ENCODE data around the gene P3R3URF. TPM values are rescaled to one million over a fixed set of nuclear protein-coding genes. Genes with fewer than 3 reads are reported as not detected.

P3R3URF gene
- total and polyA plus RNA-seq, 10 donors = not detected

GRCh38 chr1:46192171-46192570 is 15.9 kb upstream of the P3R3URF start:
- Histone ChIP-seq H3K36me3 (peaks cover 0 to 97% (median 43%) of the 10 kb centered on the region in 6 donors), H3K9me3 (no peaks in the 10 kb centered on the region), H3K27ac (no peak overlapping the region), H3K4me3 (no peak overlapping the region), H3K27me3 (replicated peaks in 1 of 7) (no peaks in the 10 kb centered on the region), H3K4me1 (peaks cover under 1 to 44% (median 12%) of the 10 kb centered on the region in 6 donors)
- intact Hi-C loops (cut with DNase I; ENCODE audit: low total_unique reads) = no loop called here
- WGBS, 5 donors = 93 to 97% (median 94%) methylated on average over 9 to 10 of the region's 10 CpGs
- TF ChIP-seq CTCF (IDR thresholded peaks at IDR 0.05 in 8 of 11, conservative IDR thresholded peaks at IDR 0.05 in 3 of 11) (no peak), POLR2A (IDR thresholded peaks at IDR 0.05) (no peak)
- DNase-seq = no peak

- Histone ChIP-seq H3K9me3 (no peaks in the 10 kb centered on the region), H3K27ac (no peak overlapping the region), H3K27me3 (replicated peaks in 1 of 7) (no peaks in the 10 kb centered on the region), H3K4me3 (no peak overlapping the region), H3K36me3 (peaks cover 0 to 93% (median 42%) of the 10 kb centered on the region in 6 donors), H3K4me1 (peaks cover 0 to 34% (median 4%) of the 10 kb centered on the region in 6 donors)
- no peak for DNase-seq
- no peak for TF ChIP-seq POLR2A (IDR thresholded peaks at IDR 0.05)
- no peak for TF ChIP-seq POLR2AphosphoS5 (IDR thresholded peaks at IDR 0.05)
- TF ChIP-seq CTCF (IDR thresholded peaks at IDR 0.05 in 8 of 11, conservative IDR thresholded peaks at IDR 0.05 in 3 of 11) = no peak
- 92 to 97% (median 95%) methylated on average over 9 of the region's 9 CpGs for WGBS, 5 donors
- intact Hi-C loops (cut with DNase I; ENCODE audit: low total_unique reads) = no loop called here
Measured at GRCh38 chr1:46191033-46191701, 14.9 kb upstream of the P3R3URF start.

GRCh38 chr1:46190539-46190938 is 14.3 kb upstream of the P3R3URF start:
- Histone ChIP-seq H3K27me3 (replicated peaks in 1 of 7) (no peaks in the 10 kb centered on the region), H3K27ac (no peak overlapping the region), H3K36me3 (peaks cover 0 to 88% (median 39%) of the 10 kb centered on the region in 6 donors), H3K4me3 (no peak overlapping the region), H3K9me3 (no peaks in the 10 kb centered on the region), H3K4me1 (peaks cover 0 to 27% (median 2%) of the 10 kb centered on the region in 6 donors)
- intact Hi-C loops (cut with DNase I; ENCODE audit: low total_unique reads) = no loop called here
- no peak for DNase-seq
- TF ChIP-seq CTCF (IDR thresholded peaks at IDR 0.05 in 8 of 11, conservative IDR thresholded peaks at IDR 0.05 in 3 of 11) = no peak
- no peak for TF ChIP-seq POLR2AphosphoS5 (IDR thresholded peaks at IDR 0.05)
- no peak for TF ChIP-seq POLR2A (IDR thresholded peaks at IDR 0.05)
- 86 to 100% (median 94%) methylated on average over 3 of the region's 3 CpGs for WGBS, 5 donors

- WGBS, 5 donors = 64 to 81% (median 77%) methylated on average over 6 of the region's 6 CpGs
- Histone ChIP-seq H3K9me3 (no peaks in the 10 kb centered on the region), H3K4me1 (peaks cover 0 to 34% (median 11%) of the 10 kb centered on the region in 6 donors), H3K27me3 (replicated peaks in 1 of 7) (no peaks in the 10 kb centered on the region), H3K27ac (peak overlapping the region in 7 of 8 donors; percentile 22 to 77 (median 67)), H3K36me3 (peaks cover 0 to 67% (median 28%) of the 10 kb centered on the region in 6 donors), H3K4me3 (no peak overlapping the region)
- TF ChIP-seq CTCF (IDR thresholded peaks at IDR 0.05 in 8 of 11, conservative IDR thresholded peaks at IDR 0.05 in 3 of 11) (no peak), POLR2A (IDR thresholded peaks at IDR 0.05) (no peak), POLR2AphosphoS5 (IDR thresholded peaks at IDR 0.05) (no peak)
- no peak for DNase-seq
- intact Hi-C loops (cut with DNase I; ENCODE audit: low total_unique reads) = no loop called here
Measured at GRCh38 chr1:46188295-46189030, 12.2 kb upstream of the P3R3URF start.
